ENCODE data around the gene IMMT.

The IMMT gene

DNA sequence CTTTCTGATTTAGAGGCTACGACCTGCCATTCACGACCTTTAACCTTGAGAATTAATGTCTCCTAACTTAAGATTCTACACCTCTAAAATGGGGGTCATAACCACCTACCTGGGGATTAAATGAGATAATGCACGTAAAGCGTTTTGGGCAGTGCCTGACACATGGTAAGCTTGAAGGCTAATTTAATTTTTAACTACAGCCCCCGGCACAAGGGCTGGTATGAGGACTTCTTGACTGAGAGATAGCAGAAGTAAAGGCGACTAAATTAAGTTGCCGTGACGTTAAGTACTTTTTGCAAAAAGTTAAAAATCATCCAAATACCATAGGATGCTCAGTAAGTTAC is 4.5 kb upstream of the IMMT start:
- no peak for DNase-seq

DNA sequence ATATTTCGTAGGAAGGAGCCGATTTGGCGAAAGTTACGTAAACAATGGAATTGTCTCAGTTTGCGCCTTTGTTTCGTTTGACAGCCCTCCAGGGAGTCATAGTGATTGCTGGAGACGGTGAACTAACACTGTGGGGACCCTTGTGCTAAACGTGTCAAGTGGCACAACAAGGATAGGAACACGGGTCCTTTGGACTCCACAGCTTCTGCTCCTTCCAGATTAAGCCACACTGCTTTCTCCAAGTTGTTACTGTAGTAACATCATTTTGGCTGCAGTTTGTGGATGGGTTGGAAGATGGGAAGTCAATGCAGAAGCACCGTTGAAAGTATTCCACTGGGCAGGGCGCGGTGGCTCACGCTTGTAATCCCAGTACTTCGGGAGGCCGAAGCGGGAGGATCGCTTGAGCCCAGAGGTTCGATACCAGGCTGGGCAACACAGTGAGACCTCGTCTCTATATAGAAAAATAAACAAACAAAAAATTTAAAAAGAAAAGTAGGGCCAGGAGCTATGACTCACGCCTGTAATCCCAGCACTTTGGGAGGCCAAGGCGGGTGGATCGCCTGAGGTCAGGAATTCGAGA is 636 bp upstream of the IMMT start:
- peak in 1 of 5 experiments; percentile 29 for DNase-seq

DNA sequence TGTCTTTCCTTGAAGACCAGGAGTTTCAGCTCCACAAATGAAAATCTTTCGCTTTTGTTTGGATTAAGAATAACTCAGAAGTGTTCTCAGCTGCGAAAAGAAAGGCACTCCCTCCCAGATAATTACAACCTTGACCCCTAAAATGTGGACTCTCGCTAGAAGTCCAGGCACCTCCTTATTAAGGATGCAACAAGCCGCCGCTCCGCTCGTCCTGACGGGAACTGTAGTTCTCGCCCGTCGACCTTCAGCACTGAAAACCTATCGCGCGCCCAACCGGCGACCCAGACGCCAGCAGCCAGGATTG is 559 bp downstream of the IMMT start:
- DNase-seq = no peak

DNA sequence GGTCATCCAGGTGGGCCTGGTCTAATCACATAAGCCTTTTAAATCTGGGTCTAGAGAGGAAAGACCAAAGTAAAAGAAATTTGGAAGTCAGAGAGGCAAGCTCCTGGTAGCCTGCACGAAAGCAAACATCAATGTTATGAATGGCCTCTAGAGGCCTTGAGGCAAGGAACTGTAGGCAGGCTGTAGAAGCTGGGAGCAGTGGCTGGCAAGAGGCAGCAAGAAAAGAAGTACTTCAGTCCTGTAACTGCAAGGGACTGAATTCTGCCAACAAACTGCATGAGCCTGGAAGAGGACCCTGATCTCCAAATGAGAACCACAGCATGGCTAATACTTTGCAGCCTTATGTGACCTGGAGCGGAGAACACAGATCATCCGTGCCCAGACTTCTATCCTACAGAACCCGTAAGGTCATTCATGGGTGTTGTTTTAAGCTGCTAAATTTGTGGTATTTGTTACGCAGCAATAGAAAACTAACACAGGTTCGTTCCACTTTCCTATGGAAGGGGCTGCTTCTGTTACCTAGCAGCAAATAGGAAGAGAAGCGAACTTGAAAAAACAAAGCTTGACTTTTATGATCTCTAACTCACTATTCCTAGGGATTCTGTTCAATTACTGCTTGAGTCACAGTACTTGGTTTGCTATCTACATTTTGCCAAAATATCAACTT is 1.2 kb downstream of the IMMT start:
- peak in 1 of 5 experiments; percentile 62 for DNase-seq

DNA sequence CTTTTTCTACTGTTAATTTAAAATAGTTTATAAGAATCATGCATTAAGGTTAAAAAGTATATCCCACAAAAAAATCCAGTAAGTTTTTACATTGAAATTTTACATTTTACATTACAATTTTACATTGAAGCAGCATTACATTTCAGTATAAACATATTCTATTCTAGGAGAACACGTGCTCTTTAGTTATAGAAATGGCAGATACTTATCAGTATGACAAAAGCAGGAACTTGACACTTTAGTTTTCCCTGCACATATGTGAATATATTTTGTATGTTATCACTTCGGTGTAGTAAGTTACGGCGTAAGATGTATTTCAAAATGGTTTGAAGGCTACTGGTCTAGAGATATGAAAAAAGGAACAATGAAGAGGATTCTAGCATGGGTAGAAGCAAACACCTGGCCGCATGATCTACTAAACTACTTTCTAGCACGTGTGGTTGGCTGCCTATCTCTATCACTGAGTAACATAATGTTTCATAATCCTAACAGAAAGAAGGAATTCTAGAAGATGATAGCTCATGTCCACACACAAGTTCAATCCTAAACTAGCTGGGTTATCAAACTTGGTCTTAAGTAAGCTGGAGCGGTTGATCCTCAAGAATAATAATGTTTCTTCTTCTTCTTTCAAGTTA is 5.4 kb downstream of the IMMT start:
- DNase-seq = no peak

DNA sequence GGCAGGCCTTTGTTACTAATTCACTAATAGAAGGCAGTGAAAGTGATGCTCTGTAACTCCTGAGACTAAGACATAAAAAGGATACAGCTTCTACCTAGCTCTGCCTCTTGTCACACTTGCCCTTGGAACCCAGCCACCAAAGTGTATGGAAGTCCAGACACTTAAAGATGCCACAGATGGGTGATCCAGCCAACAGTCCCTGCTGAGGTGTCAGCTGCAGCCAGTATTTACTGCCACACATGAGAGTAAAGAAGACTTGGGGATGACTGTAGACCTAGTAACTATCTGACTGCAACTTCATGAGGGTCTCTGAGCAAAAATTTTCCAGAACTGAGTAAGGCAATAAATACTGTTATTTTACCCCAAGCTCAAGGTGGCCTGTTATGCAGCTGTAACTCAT is 8.8 kb downstream of the IMMT start:
- DNase-seq = peak in 1 of 5 experiments; percentile 37

DNA sequence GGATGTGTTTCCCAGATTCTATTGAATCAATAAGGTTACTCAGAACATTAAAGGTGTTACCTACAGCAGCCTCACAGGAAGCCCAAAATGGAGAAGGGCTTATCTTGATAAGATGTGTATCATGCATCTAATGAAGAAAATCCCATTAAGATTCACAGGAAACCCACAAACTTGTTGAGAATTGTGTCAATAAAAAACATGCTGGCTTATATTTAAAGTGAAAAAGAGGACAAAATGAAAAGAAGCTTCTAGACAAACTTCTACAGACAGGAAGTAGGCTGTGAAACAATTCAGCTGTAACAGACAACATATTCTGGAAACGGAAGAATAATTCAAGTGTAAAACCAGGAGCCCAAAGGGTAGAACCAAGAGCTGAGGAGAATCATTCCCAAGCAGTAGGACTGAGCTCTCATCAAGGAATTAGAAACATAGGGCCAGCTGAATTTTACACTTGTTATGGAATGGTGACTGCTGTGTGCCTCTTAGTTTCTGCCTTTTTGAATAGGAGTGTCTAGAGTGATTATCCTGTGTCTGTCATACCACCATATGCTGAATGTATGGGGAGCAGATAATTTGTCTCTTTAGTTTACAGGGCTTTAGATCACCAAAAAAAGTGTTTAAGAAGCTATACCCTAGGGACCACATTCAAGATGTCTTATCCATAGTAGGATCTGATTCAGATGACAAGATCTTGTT is 9.6 kb downstream of the IMMT start:
- DNase-seq = peak in 2 of 5 experiments; percentile 59 to 89

DNA sequence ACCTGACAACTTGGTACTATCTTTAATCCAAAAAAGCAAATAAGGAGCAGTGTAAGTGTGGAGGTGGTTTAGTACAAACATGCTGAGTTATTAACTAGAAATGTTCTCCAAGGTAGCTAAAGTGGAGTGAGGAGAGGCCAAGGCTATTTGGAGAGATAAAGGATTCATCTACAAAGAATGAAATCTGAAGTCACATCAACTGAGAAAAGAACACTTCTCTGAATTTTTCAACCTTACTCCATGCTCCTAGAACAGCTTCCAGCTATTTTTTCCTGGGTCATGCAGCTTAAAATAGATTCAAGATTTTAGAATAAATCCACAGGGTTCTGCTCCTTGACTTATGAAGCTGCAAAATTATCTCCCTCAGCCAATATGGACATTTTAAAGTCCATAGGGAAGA is 18.7 kb downstream of the IMMT start:
- DNase-seq = no peak

DNA sequence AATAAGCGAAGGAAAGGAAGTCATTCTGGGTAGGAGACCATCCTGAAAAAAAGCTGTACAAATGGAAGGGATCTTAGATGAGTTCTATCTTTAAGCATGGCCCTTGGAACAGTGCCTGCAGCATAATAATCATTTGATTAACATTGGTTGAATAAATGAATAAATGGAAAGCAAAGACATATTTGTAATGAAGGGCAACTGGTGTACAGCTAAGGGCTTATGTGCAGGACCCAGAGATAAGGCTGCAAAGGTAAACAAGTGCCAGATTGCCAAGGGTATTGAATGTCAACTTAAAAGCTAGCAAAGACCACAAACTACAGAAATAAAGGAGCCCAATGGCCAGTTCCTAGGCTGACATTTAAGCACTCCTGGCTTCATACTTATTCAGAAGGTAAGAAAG is 19.4 kb downstream of the IMMT start:
- no peak for DNase-seq

DNA sequence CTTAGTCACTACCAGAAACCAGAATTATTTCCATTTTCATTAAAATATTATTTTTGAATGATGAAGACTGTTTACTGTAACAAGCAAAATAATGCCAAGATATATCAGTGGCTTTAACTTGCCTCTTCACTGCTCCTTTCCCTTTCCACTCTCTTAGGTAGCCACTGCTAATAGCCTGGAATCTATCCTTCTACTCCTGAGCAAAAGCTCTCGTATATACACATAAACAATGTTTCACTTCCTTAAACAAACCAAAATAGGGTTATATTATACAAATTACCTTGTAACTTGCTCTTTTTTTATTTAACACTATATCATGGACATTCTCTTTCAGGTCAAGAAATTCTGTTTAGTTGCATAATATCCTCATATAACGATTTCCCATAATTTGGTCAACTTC is 20.8 kb downstream of the IMMT start:
- DNase-seq = no peak

DNA sequence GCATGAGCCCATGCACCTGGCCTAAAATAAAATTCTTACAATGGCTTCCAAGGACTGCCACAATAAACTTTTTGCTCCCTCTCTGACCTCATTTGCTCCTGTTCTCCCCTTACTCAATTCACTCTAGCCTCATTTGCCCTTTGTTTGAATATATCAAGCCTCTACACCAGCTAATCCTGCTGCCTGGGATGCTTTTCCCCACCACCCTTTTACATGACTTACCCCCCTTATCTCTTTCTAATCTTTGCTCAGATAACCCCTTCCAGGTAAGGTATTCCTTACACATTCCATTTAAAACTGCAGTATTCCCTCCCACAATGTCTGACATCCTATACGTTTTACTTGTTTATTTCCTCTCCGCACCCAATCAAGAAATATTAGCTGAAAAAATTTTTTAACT is 22.7 kb downstream of the IMMT start:
- no peak for DNase-seq

DNA sequence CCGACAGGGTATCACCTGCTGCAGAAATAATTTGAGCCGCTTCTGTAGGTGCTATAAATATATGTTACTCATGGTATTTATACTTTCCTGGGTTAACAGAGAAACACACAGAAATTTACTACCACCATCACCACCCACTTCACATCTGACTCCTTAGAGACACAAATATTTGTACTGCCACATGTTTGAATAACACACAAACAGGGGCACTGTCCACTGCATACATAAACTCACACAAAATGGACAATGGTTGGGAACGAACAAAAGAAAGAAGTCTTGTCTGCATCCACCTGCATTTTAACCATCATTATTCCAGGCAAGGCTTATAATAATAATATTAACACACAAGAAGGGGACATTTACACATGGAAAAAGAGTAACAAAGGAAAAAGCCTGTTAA is 24.0 kb downstream of the IMMT start:
- DNase-seq = no peak

DNA sequence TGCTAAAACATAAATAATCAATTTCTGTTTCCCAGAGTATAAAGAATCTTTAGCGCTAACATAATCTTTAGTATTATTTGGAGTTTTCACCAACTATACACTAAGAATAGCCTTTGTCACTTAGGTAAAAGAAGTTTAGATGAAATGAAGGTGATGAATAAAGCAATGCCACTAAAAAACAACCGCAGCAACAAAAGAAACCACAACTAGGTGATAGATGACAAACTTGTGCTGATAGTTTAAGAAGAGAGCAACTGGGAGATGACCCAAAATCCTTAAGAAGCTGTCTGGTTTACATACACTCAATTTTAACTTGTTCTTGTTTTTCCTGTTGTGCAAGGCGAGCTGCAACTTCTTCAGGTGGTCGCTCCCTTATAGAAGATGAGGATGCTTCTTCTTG is 24.8 kb downstream of the IMMT start:
- peak in 2 of 5 experiments; percentile 6 to 57 for DNase-seq

DNA sequence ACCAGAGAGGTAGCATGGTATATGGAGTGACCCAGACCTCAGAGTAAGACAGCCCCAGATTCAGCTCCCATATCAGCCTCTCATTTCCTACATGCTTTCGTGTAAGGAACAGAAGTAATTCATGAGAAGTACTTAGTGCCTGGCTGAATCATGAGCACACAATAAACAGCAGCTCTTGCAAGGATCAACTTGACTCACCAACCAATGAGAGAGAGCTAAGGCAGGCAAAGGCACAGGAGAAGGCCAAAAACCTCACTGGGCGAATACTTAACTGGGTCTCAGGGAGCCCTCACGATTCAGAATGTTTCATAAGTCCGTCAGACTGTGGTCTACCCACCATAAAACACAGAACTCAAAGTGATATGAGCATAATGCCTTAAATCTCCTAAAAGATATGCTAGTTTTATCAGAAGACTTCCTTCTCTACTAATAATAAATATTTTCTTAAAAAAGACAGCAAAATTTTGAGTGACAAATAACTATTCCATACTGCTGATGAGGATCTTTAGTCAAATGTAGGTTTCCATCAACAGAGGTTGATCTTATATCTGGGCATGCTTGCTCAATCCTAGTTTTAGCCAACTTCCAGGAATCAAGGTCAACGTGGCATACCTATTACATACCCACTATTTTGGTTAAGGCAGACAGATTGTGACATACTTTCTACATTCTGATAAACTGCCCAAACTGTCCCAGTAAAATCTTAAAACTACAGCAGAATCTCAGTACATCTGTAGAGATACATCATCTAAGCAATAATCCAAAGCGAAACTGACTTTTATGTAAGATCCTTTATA is 34.9 kb downstream of the IMMT start:
- DNase-seq = no peak

DNA sequence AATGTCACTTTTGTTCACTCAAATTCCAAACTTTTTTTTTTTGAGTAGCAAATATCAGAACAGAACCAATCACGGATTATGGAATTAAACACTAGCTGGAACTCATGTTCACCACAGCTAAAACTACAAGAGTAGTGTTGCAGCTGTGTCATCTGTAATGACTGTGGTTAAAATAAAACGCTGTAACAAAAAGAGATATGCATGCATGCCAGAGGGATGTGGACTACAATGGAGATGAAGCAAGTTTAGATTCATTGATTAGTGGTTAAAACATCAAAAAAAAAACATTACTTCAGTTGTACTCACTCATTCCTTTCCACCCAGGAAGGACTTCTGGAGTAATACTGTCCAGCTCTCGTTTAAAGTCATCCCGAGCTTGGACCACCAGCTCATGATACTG is 37.0 kb downstream of the IMMT start:
- DNase-seq = no peak

DNA sequence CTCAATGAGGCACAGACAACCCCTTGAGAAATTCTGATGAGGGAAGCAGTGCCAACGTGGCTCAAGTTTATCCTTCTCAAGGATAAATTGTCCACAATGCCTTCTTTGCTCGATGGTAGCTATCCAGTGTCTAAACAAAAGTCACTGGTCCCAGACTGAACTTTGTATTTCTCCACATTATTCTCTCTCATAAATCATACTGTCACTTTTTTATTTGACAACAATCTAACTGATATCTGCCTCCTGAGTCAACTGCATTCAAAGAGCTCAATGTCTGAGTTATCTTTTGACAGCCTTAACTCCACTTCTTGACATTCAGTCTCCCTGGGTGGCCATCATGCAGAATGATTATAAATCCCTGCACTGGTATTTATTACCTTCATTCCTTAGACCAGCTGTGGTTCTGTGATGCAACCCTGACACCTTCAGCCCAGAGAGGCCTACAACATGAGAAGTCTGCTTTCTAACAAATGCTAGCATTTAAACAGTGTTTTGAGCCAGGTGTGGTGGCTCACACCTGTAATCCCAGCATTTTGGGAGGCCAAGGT is 38.2 kb downstream of the IMMT start:
- DNase-seq = no peak

DNA sequence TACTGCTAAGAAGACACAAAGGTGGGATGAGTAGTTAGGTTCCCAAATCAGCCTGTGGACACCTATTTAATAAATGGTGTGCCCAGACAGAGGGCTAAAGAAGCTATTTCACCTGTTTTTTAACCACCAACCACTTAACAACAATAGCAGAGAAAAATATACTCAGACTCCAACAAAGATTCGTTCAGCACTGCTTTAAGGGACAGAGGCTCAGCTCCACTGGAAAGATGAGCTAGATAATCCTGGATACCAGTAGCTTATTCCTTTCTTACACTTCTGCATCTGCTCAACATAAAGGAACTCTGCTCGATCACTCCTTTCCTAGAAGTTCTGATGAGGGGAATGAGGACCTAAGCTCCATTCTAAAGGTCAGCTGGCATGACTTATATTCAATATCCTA is 44.8 kb downstream of the IMMT start:
- no peak for DNase-seq

DNA sequence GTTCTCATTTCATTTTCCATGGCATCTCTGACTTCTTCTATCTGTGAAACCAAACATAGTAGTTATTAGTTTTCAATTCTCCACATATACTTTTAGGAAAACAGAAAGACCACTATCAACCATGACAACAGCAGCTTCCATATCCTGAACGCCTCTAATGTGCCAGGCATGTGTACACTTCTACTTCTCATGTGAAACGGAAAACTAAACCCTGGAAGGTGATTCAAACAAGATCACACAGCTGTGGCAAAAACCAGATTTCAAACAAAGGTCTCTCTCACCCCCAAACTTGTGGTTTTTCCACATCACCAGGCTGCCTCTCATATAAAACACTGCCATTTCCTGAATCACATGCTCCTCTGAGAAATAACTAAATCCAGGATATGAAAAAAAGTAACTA is 47.5 kb downstream of the IMMT start:
- no peak for DNase-seq

DNA sequence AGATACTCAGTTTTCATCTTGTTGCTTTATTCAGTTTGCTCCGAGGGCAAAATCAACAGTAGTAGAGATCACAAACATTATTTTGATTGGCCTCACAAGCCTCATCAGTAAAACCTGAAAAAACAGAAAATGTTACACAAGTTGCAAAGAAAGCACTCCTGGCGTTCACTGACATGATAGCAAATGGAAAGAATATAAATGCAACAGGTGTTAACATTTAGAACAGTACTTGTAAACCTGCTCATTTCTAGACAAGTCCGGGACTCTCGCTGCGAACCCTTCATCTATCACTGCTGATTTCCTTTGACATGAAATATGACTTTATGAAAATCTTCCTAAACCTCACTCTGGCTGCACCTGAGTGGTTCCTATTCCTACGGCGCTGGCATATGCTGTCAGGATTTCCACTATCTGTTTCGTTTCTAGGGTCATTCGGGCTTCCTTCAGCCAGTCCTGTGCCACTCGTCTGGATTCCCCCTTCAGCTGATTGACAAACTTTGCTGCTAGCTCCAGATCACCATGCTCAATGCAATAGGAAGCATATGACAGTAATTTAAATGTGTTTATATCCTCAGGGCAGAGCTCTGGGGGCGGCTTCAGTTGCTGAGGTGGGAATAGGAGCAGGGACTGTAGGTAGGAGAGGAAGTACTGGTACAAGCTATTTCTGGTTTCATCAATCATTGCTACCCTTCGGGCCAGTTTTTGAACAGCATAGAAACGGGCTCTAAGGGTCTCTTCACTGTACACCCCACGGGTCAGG is 51.2 kb downstream of the IMMT start:
- no peak for DNase-seq

DNA sequence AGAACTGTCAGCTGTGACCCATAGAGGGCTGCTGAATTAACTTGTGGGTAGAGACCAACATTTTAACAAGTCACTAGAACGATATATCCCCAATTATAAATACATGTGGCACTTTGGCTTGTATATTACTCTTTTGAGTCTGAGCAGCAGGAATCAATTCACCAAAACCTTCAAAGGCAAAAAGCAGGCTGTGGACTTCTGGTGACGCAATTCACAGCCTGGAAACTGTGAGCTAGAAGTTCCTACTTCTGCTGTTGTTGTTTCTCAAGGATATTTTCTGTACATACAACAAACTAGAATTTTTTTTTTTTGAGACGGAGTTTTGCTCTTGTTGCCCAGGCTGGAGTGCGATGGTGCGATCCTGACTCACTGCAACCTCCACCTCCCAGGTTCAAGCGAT is 52.0 kb downstream of the IMMT start:
- DNase-seq = no peak

DNA sequence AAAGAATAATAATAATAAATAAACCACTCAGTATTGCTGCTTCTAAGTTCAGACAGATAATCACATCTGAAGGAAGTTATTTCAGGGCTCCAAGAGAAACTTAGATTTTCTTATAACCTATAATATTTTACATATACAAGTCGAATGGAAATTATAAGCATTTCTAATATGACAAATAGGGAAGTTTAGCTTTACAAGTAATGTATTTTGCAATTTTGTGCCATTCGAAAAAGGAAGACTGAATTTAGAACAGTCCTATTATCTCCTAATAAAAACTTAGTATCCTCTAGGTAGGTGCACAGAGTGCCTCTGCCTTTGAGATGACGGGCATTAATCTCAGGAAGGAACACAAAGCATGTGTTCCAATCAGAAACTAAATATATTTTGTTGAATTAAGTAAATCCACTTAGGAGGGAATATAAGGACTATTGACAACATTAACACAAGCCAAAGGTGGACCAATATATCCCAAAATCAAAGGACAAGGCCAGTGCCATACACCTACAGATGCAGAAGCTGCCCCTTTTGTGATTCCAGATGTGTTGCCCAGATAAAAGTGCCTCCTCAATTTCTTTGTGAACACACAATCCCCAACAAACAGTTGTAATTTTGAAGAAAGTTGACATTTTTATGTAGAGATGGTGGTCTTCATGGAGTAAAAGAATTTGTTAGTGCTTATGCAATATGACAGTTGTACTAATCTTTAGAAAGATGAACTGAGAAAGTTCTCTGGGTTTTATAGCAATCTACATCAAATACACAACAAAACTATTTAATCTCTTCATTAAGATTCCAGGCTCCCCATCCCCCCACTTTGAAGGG is 52.6 kb downstream of the IMMT start:
- DNase-seq = no peak
